ENCODE data around the gene NPAS3.

Gene NPAS3

GRCh38 chr14:33480887-33481184, 542.2 kb downstream of the NPAS3 start:
- DNase-seq (ENCODE audit: low read depth): no peak

GRCh38 chr14:33483110-33483509, 544.4 kb downstream of the NPAS3 start:
- no peak for DNase-seq (ENCODE audit: low read depth)

- DNase-seq (ENCODE audit: low read depth): no peak
These were observed 544.9 kb downstream of the NPAS3 start for GRCh38 chr14:33483541-33483940.

GRCh38 chr14:33484264-33484663, 545.6 kb downstream of the NPAS3 start:
- no peak for DNase-seq (ENCODE audit: low read depth)

- no peak for DNase-seq (ENCODE audit: low read depth)
These were observed 547.7 kb downstream of the NPAS3 start for GRCh38 chr14:33486332-33486890.

GRCh38 chr14:33488582-33488981, 549.9 kb downstream of the NPAS3 start:
- DNase-seq (ENCODE audit: low read depth): no peak

GRCh38 chr14:33490555-33490954, 551.9 kb downstream of the NPAS3 start:
- no peak for DNase-seq (ENCODE audit: low read depth)

- no peak for DNase-seq (ENCODE audit: low read depth)
These were observed 552.4 kb downstream of the NPAS3 start for GRCh38 chr14:33491112-33491511.

- DNase-seq (ENCODE audit: low read depth): no peak
These were observed 553.8 kb downstream of the NPAS3 start for GRCh38 chr14:33492491-33492890.

GRCh38 chr14:33493266-33493665, 554.6 kb downstream of the NPAS3 start:
- no peak for DNase-seq (ENCODE audit: low read depth)

GRCh38 chr14:33493990-33494389, 555.3 kb downstream of the NPAS3 start:
- no peak for DNase-seq (ENCODE audit: low read depth)

GRCh38 chr14:33499687-33500086, 561.0 kb downstream of the NPAS3 start:
- no peak for DNase-seq (ENCODE audit: low read depth)

- no peak for DNase-seq (ENCODE audit: low read depth)
These were observed 565.8 kb downstream of the NPAS3 start for GRCh38 chr14:33504246-33505099.

GRCh38 chr14:33505266-33505962, 566.7 kb downstream of the NPAS3 start:
- no peak for DNase-seq (ENCODE audit: low read depth)

- DNase-seq (ENCODE audit: low read depth): no peak
These were observed 567.3 kb downstream of the NPAS3 start for GRCh38 chr14:33505963-33506329.

GRCh38 chr14:33508126-33509062, 569.7 kb downstream of the NPAS3 start:
- DNase-seq (ENCODE audit: low read depth): no peak

- DNase-seq (ENCODE audit: low read depth): no peak
These were observed 570.8 kb downstream of the NPAS3 start for GRCh38 chr14:33509454-33509853.

- DNase-seq (ENCODE audit: low read depth): no peak
These were observed 571.4 kb downstream of the NPAS3 start for GRCh38 chr14:33510063-33510481.

GRCh38 chr14:33510991-33511390, 572.3 kb downstream of the NPAS3 start:
- no peak for DNase-seq (ENCODE audit: low read depth)

GRCh38 chr14:33511851-33512640, 573.4 kb downstream of the NPAS3 start:
- no peak for DNase-seq (ENCODE audit: low read depth)

- DNase-seq (ENCODE audit: low read depth): no peak
These were observed 576.8 kb downstream of the NPAS3 start for GRCh38 chr14:33515441-33515840.
